ENCODE results near the gene MATN1.

MATN1 gene

DNA sequence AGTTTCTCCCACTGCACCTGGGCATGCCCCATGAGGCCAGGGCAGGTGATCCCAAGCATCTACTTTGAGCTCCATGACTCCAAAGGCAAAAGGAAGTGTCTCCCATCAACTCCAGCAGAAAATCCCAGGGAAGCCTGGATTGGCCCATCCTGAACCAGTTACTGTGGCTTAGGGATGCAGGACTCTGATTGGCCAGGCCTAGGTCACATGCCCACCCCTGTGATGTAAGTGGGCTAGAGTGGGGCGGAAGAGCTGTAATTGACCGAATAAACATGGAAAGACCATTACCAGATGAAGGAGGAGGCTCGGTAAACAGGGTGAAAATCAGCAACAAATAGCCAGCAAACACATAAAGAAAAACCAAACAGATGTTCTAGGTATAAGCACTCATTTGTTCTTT lies 45.2 kb downstream of the MATN1 start:
- DNase-seq = no peak

DNA sequence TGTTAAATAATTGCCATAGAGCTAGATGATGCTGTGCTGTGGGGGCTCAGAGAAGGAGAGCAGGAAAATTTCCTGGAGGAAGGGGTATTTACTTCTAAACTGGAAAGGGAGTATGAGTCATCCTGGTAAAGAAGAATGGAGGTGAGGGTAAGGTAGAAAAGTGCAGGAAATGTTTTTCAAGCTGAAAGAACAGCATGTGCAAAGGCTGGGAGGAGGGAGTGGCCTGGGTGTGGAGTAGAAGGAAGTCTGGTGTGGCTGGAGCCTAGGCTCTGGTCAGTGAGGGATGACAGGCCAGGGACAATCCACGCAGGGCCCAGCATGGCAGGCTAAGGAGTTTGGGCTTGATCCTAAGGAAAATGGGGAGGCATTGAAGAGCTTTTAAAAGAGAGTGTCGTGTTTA lies 45.9 kb downstream of the MATN1 start:
- no peak for DNase-seq

DNA sequence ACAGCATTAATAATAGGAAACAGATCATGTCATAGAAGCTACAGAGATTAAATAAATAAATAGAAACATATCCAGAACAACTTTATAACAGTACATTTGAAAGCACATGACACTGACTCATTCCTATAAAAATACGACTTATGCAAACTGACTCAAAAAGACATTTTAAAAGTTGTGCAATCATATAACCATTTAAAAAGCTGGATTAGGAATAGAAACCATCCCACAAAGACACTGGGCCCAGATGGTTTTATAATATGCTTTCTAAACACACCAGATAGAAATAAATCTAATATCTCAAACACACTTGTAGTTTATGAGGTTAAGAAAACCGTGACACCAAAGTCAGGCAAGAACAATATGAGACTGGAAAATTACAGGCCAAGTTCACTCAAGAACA lies 47.6 kb downstream of the MATN1 start:
- DNase-seq = no peak

DNA sequence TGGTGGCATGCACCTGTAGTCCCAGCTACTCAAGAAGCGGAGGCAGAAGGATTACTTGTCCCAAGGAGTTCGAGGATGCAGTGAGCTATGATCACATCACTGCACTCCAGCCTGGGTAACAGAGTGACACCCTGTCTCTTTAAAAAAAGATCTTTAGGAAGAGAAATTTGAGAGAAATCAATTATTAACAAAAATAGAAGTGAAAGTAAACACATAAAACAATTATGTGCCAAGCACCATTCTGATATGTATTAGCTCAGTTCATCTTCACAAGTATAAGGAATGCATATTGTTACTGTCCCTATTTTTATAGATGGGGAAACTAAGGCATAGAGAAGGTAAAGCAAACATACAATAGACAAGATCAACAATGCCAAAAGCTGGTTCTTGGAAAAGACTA lies 48.1 kb downstream of the MATN1 start:
- DNase-seq = no peak

DNA sequence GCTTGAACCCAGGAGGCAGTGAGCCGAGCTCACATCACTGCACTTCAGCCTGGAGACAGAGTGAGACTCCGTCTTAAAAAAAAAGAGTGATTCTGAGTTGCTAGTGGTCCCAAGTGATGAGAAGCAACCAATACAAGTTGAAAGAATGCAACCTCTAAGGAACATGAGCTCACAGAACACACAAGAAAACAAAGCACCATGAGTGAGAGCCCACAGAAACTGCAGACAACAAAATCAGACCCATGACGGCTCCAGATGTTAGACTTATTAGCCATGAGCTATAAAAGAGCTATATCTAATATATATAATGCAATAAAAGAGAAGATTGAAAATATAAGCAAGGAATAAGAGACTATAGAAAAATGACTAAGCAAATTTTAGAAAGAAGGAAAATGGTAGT lies 50.0 kb downstream of the MATN1 start:
- no peak for DNase-seq

DNA sequence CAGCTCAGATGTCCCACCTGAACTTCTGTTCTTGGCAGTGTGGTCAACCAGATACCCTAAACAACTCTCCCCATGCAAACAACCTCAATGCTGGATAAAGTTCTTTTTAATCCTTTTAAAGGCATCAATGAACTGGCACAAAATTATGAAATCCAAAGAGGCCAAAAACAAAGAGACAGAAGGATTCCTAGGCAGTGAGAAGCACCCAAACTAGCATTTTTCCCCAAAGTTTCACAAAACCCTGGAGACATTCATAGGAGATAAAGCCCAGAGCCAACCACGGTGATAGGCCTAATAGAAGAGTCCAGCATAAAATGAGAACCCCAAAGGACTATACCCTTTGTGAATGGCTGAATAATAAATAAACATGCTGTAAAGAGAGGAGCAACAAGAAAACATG lies 50.7 kb downstream of the MATN1 start:
- DNase-seq = no peak

DNA sequence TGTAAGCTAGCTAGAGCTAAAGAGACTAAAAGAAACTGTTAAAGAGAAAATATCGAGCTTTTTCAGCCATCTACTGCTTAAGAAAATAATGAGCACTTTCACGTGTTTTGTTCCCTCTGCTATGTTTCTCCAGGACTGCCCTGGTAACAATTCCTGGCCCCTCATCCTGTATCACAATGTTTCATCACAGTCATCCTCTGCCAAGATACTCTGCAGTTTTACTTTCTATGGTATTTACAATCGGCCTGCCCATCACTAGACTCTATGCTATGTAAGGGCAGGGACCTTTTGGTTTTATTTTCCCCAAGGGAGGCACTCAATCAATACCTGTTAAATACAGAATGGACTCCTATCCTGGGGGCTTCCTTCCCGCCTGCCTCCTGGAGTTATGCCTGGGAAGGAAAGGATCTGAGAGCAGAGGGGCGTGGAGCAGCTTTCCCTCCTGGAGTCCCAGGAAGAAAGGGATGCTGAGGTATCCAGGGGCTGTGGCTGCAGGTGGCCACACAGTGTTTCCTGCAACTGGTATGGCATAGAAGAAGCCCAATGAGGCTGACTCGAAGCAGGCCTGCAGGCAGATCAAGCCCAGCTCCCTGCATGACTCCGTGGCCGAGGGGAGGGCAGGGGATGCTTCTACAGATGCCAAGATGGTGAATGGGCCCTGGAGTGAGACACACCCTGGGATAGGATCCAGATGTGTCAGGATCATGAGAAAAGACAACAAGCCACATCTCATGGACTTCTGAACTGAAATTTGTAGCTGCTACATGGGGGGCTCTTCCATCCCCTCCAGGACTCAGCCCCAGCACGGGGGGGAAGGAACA lies 52.9 kb downstream of the MATN1 start:
- no peak for DNase-seq

DNA sequence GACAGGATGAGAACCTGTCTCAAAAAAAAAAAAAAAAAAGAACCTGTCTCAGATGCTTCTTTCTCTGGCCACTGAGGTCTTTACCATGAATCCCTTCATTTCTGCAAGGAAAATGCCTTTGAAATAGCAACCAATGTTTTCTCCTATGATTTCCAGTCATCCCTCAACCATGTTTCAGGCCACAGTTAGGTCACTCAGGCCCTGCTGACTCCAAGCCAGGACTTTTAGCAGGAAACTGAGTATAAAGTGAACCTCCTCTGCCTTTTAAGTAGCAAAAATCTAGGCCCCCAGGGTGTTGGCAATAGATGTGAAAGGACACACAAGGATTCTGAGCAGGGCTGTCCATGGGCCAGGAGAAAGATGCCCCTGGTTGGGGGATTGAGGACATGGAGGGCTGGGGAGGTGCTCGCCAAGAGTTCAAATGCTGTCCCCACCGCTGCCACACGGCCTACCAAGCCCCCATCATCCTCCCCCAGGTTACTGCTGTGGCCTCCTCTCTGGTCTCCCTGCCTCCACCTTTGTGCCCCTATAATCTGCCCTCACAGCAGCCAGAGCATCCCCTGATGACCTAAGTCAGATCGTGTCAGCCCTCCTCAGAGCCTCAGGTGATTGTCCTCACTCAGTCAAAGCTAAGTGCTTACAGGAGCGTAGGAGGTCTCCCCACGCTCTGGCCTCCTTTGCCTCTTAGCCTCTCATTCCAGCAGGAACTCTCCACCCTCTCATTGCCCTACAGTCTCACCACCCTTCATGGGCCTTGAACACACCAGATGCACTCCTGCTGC lies 54.6 kb downstream of the MATN1 start:
- DNase-seq = no peak

DNA sequence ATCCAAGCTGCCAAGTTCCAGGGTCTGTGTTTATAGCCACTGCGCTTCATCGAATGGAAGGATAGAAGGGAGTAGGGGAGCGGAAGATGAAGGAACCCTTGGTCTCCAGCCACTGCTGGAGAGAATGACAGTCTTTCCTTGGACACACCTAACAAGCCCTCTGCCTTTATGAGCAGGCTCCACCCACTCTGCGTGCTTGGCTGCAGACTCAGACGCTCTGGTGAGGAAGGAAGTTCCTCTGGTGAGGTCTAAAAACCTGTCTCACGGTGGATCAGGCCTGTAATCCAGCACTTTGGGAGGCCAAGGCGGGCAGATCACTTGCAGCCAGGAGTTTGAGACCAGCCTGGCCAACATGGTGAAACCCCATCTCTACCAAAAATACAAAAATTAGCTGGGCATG lies 55.4 kb downstream of the MATN1 start:
- DNase-seq = no peak

DNA sequence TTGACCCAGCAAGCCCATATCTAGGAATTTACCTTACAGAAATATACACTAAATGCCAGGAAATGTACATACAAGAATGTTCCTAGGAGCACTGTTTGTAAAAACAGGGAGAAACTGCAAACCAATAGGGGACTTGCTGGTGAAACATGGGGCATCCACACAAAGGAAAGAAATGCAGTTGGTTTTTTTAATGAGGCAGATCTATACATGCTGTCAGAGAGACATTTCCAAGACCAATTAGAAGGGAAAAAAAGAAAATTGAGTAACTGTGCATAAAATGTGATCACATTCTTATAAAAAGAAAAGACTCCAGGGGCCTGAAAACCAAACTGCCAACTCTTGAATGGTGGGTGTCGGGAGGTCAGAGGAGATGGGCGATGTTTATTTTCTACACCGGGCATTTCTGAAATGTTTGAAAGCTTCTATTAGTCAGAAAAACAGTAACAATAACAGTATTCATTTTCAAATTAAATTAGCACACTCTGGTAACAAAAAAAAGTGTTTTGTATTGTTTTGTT lies 56.6 kb downstream of the MATN1 start:
- no peak for DNase-seq

DNA sequence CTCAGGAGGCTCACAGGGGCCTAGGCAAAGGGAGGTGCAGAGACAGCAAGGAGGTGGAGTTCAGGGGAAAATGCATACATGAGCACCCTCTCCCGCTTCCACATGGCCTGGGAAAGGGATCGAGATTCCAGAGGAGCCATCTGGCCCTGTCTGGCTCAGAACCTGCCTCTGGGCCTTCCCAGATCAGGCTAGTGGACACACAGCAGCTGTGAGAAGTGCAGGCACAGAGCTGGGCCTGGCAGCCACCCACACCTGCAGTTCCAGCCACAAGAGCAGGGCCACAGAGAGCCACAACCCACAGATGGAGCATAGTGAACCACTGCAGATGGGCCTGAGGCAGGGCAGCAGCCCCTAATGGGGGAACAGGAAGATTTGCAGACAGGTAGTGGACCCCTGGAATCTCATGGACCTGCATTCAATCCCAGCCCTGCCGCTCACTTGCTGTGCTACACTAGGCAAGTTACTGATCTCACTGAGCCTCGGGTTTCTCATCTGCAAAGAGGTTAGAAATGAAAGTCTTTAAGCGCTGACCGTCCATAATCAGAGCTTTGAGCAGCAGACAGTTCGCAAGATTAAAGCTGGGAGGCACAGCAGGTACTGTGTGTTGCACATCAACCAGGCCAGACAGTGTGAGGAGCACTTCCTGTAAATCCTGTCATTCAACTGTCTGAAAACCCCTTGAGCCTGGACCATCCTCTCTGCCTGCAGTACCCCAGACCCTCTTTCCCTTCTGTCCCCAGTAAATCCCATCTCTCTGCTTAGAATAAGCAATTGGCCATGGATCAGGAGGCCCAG lies 58.0 kb downstream of the MATN1 start:
- DNase-seq = no peak

DNA sequence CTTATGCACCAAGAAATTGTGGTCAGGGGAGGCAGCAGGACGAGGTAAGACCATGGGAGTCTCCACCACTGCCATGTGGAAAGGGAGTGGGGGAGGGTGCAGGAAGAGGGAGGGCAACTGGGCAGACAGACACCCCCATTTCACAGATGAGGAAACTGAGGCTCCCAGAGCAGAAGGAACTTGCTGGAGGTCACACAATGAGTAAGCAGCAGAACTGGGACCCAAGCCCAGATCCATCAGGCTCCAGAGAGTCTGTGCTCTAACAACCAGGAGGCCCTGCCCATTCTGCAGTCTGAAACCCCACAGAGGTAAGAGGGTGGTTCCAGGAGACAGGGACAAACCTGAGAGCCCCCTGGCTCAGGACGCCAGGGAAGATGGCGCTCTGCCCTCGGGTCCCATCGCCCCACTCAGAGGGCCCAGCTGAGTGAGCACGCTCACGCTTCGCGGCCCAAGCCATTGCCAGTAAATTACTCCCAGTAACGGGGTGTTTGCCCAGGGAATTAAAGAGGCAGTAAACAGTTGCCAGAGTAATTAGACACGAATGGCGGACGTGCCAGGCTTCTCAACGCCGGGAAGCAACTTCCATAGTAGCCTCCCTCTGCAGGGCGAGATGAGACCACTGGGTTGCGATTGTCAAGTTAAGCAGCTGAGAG lies 59.2 kb downstream of the MATN1 start:
- DNase-seq = no peak

DNA sequence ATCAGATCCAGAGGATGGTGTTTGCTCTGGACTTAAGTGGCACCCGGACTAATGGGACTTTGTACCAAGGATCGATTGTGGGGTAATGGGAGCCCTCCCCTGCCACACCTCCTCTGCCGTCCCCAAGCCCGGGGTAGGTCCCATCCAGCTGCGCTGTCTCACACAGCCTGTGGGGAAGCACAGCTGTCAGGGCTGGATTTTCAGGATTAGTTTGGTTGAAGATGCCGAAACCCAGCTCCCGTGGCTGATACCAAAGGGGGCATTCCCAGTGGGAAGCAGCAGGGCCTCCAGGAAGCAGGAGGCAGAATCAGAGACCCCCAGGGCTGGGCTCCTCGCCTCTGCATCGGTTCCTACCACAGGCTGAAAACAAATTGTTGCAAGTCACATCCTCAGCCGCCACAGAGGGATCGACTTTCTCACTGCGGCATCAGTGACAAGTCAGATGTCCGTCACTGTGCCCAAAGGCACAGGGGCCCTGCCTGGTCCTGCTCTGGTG lies 59.7 kb downstream of the MATN1 start:
- DNase-seq = no peak

DNA sequence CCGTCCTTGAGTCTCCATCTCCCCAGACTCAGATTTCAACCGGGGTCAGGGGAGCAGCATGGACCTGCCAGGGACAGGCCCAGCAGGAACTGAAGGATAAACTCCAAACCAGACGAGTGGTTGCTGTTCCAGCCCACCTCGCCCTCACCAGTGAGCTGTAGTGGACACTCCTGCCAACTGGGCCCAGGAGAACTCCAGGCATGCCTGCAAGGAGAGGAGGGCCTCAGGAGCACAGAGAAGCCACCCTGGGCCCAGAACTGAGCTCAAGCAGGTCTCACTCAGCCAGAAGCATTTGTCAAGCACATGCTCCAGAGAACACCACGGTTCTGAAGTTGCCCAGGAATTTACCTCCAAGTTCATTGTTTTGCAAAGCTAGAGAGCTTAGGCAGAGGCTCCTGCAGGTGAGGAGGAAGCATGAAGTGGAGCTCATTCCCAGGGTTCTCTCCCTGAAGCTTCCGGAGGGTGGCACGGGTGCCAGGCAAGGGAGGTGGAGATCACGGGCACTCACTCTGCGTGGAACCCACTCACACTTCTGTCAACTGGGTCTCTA lies 61.0 kb downstream of the MATN1 start:
- no peak for DNase-seq

DNA sequence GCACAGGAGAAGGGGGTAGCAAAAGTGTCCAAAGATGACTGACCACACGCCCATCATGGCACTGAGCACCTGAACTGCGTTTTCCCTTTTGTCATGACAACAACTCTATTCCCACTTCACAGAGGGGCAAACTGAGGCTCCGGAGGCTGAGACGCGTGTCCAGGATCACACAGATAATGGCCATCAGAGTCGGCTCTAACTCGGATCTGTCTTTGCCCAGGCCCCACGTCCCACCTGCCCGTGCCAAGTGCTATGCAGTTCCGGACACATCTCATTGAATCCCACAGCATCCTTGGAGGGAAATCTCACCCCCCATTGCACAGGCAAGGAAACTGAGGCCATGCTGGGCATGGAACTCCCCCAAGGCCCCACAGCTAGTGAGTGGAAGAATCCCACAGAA lies 62.1 kb downstream of the MATN1 start:
- DNase-seq = no peak

Measured in activated gamma-delta T cell treated with Interleukin-2 at 50 U/mL for 16 hours (primary cell).